B cell (primary cell): ENCODE measurements around the gene U2AF2. TPM values are rescaled to one million over a fixed set of nuclear protein-coding genes. Genes with fewer than 3 reads are reported as not detected.
A peak's percentile ranks its signal among the peaks of the same experiment; 100 is the strongest.

Source experiments
- ATAC-seq: fragments of 200-7000 bp; cut with Tn5 transposase; one replicate; pipeline ENCODE4 v1.10.0; 2021; ENCODE audit warnings: low read depth, mild to moderate bottlenecking, moderate number of reproducible peaks, moderate library complexity
- CTCF ChIA-PET: fragments of 350-600 bp; sonication (Branson Sonifier 250); formaldehyde crosslinking; loops from one replicate; lab custom pipeline; 2021; ENCODE audit warnings: antibody characterized with exemption, inconsistent platforms; lab: Charles Lee
- POLR2A ChIA-PET: fragments of 350-600 bp; sonication (Branson Sonifier 250); formaldehyde crosslinking; loops from one replicate; lab custom pipeline; 2021; ENCODE audit warnings: antibody characterized with exemption; lab: Charles Lee
- DNase-seq: peaks from one replicate; pipeline ENCODE4 v3.0.0; 2013
- H2AFZ ChIP-seq: 2 replicates; pipeline ENCODE4 v1.6.1; 2012; ENCODE audit warnings: mild to moderate bottlenecking, low read depth, low read length; ENCODE audit not compliant: insufficient read depth, poor library complexity, severe bottlenecking
- H3K27ac ChIP-seq, 2 donors: 1 replicate in 1 of 2; 2 replicates in 1 of 2; pipeline ENCODE4 v1.5.1; 2012 to 2013; ENCODE audit warnings: low read length in 2 of 2, mild to moderate bottlenecking in 2 of 2, moderate library complexity in 1 of 2
- H3K27me3 ChIP-seq, 4 experiments: fragments of 200-600 bp in 1 of 4; sonication (generic) in 1 of 4; replicated peaks in 1 of 4; 1 replicate in 2 of 4; 2 replicates in 2 of 4; pipeline versions ENCODE4 v1.6.1 to v1.7.0; 2013 to 2016; ENCODE audit warnings: low read length in 3 of 4, mild to moderate bottlenecking in 2 of 4, mixed read lengths in 1 of 4, moderate library complexity in 1 of 4; ENCODE audit not compliant: insufficient read depth in 4 of 4, control insufficient read depth in 3 of 4; ENCODE audit errors: control extremely low read depth in 1 of 4
- H3K36me3 ChIP-seq, 2 experiments: replicated peaks in 1 of 2; 1 replicate in 1 of 2; 2 replicates in 1 of 2; pipeline versions ENCODE4 v1.6.1 to v1.7.1; 2013; ENCODE audit warnings: low read length in 1 of 2; ENCODE audit not compliant: insufficient read depth in 2 of 2, control insufficient read depth in 1 of 2; ENCODE audit errors: control extremely low read depth in 1 of 2, extremely low read depth in 1 of 2
- H3K4me1 ChIP-seq, 2 donors: fragments of 200-600 bp in 1 of 2; sonication (generic) in 1 of 2; 1 replicate in 1 of 2; 2 replicates in 1 of 2; pipeline versions ENCODE4 v1.5.1 to v1.6.1; 2013 to 2017; ENCODE audit warnings: low read length in 2 of 2; ENCODE audit not compliant: control insufficient read depth in 2 of 2, insufficient read depth in 2 of 2
- H3K4me2 ChIP-seq: replicated peaks from 2 replicates; pipeline ENCODE3; 2012; ENCODE audit warnings: mild to moderate bottlenecking, low read depth, low read length; ENCODE audit not compliant: poor library complexity, severe bottlenecking
- H3K4me3 ChIP-seq, 5 experiments: fragments of 200-600 bp in 1 of 5; sonication (generic) in 1 of 5; 1 replicate in 3 of 5; 2 replicates in 2 of 5; pipeline versions ENCODE4 v1.5.1 to v1.7.0; 2011 to 2016; ENCODE audit warnings: low read length in 4 of 5, mild to moderate bottlenecking in 4 of 5, low read depth in 2 of 5, control low read depth in 1 of 5, moderate library complexity in 1 of 5; ENCODE audit not compliant: insufficient read depth in 1 of 5; ENCODE audit errors: control extremely low read depth in 1 of 5, extremely low read depth in 1 of 5
- H3K79me2 ChIP-seq: fragments of 200-600 bp; sonication (generic); one replicate; pipeline ENCODE4 v1.6.0; 2016; ENCODE audit warnings: low read length; ENCODE audit not compliant: control insufficient read depth, insufficient read depth
- H3K9ac ChIP-seq: fragments of 200-600 bp; sonication (generic); 2 replicates; pipeline ENCODE4 v1.6.1; 2017; ENCODE audit warnings: mild to moderate bottlenecking, low read length, moderate library complexity
- H3K9me3 ChIP-seq, 3 donors: one replicate each; pipeline versions ENCODE4 v1.6.1 to v1.7.1; 2013; ENCODE audit warnings: low read length in 2 of 3; ENCODE audit not compliant: control insufficient read depth in 2 of 3, insufficient read depth in 1 of 3; ENCODE audit errors: control extremely low read depth in 1 of 3
- H4K20me1 ChIP-seq: 2 replicates; pipeline ENCODE4 v1.6.0; 2012; ENCODE audit warnings: mild to moderate bottlenecking, low read length; ENCODE audit not compliant: insufficient read depth, control insufficient read depth, poor library complexity, severe bottlenecking
- H3K27ac Mint-ChIP-seq: one replicate; pipeline ENCODE4 v1.8.0; 2021; ENCODE audit warnings: mixed read lengths
- H3K27me3 Mint-ChIP-seq: one replicate; pipeline ENCODE4 v1.8.0; 2021; ENCODE audit warnings: mixed read lengths
- H3K4me1 Mint-ChIP-seq: one replicate; pipeline ENCODE4 v1.8.0; 2021; ENCODE audit warnings: mixed read lengths
- H3K4me3 Mint-ChIP-seq: one replicate; pipeline ENCODE4 v1.8.0; 2021; ENCODE audit warnings: mixed read lengths
- H3K9me3 Mint-ChIP-seq: one replicate; pipeline ENCODE4 v1.8.0; 2022; ENCODE audit warnings: mixed read lengths; ENCODE audit not compliant: insufficient read depth
- EZH2 ChIP-seq: IDR thresholded peaks from 2 replicates; pipeline ENCODE4 v1.6.1; 2012; ENCODE audit warnings: borderline replicate concordance, low read depth, mild to moderate bottlenecking, moderate library complexity, low read length; ENCODE audit not compliant: insufficient read depth, poor library complexity, severe bottlenecking
- WGBS: methylation state at CpG from one replicate; pipeline ENCODE4 v1.1.5; 2013; ENCODE audit warnings: missing lambda C conversion rate; ENCODE audit not compliant: insufficient coverage; 5-methylcytosine and 5-hydroxymethylcytosine counted together
- intact Hi-C: fragments of 100-400 bp; cut with micrococcal nuclease; formaldehyde crosslinking; loops from one replicate; pipeline ENCODE4 v1.10.0; 2022
- polyA plus RNA-seq: library from polyadenylated mRNA; depleted of rRNA; stranded (reverse); fragments of >200 nt; gene quantifications from 2 replicates; pipeline ENCODE4 v1.2.3, GENCODE V29; 2012
- total RNA-seq, 2 donors: library from RNA; stranded (reverse); fragments of 120-200 nt in 1 of 2; gene quantifications; 1 replicate in 1 of 2; 2 replicates in 1 of 2; pipeline versions ENCODE4 v1.2.3 to v1.2.4, GENCODE V29; 2013 to 2022
- TF ChIP-seq, protein P1 (sequence below): fragments of 200-600 bp; IDR thresholded peaks from one replicate; pipeline ENCODE4 v1.8.0; 2022; ENCODE audit warnings: antibody characterized with exemption, mild to moderate bottlenecking

Gene U2AF2
- total and polyA plus RNA-seq, 2 donors (not counting 1 experiment from before 2014, with no cell fraction given), result 275 to 300 TPM

DNA sequence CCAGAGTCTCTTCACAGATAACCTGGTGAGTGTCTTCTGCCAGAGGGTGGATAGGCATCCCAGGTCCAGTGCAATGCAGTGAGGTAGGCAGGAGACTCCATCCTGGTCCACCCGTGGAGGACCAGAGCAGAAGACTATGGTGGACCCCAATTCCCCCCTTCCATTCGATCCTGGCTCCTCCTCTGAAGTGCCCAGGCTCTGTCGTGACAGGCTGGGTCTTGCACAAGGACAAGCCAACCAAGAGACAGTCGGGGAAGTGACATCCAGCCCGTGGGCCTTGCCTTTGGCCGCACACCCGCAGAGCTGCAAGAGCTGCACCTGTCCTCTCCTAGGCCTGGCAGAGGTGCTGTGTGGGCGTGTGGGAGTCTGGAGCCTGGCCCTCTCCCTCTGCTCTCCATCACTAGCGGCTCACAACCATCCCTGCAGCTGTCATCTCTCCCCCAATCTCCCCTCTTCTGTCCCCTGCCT is 33.6 kb upstream of the U2AF2 start:
- DNase-seq (no peak), ATAC-seq (no peak)
- Histone ChIP-seq H3K79me2 (peaks cover 20% of the 10 kb centered on the region), H4K20me1 (peaks cover 14% of the 10 kb centered on the region), H3K27me3 (no peaks in the 10 kb centered on the region), H3K4me2 (no peak overlapping the region), H3K36me3 (peaks cover 0 to 17% of the 10 kb centered on the region in 2 experiments), H2AFZ (no peak overlapping the region), H3K27ac (no peak overlapping the region), H3K4me1 (peaks cover 10 to 14% of the 10 kb centered on the region in 2 donors), H3K9ac (no peak overlapping the region), H3K9me3 (no peaks in the 10 kb centered on the region), H3K4me3 (no peak overlapping the region)
- ChIA-PET POLR2A (no interaction called here), CTCF (interaction anchor here (1.4 kb wide), 1 partner anchor 15 kb away, joined by 10 read pairs; the partner anchor contains the start of gene ZNF865)
- no peak for TF ChIP-seq EZH2
- TF ChIP-seq, protein P1, sequence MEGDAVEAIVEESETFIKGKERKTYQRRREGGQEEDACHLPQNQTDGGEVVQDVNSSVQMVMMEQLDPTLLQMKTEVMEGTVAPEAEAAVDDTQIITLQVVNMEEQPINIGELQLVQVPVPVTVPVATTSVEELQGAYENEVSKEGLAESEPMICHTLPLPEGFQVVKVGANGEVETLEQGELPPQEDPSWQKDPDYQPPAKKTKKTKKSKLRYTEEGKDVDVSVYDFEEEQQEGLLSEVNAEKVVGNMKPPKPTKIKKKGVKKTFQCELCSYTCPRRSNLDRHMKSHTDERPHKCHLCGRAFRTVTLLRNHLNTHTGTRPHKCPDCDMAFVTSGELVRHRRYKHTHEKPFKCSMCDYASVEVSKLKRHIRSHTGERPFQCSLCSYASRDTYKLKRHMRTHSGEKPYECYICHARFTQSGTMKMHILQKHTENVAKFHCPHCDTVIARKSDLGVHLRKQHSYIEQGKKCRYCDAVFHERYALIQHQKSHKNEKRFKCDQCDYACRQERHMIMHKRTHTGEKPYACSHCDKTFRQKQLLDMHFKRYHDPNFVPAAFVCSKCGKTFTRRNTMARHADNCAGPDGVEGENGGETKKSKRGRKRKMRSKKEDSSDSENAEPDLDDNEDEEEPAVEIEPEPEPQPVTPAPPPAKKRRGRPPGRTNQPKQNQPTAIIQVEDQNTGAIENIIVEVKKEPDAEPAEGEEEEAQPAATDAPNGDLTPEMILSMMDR, result no peak
- no peak overlapping the region for H3K27ac Mint-ChIP-seq
- intact Hi-C loops, result loop anchor here (5.0 to 10.0 kb wide), 2 partner anchors 214 to 524 kb away; partner anchors contain the start of genes UBE2S and ZNF444
- H3K9me3 Mint-ChIP-seq, result no peaks in the 10 kb centered on the region
- no peaks in the 10 kb centered on the region for H3K27me3 Mint-ChIP-seq
- H3K4me1 Mint-ChIP-seq, result peaks cover 18% of the 10 kb centered on the region
- no peak overlapping the region for H3K4me3 Mint-ChIP-seq
- WGBS, result 98% methylated on average over 7 of the region's 9 CpGs

DNA sequence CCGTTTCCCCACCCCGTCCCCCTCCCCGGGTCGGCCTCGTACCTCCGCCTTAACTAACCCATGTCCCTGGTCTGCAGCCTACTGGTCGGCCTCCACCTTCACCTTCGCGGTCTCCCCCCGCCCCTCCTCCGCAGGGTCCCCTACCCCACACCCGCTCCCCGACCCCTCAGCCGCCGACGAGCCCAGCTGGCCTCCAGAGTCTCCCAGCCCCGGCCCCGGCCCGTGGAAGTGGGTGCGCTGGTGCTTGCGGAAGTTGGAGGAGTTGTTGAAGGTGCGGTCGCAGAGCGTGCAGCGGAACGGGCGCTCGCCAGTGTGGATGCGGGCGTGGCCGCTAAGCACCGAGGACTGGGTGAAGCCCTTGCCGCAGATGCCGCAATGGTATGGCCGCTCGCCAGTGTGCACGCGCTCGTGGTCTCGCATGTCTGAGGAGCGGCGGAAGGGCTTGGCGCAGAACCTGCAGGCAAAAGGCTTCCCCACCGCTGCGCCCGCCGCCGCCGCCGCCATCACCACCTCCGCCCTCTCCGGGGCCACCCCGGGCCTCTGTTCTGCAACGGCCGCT is 33.1 kb upstream of the U2AF2 start:
- Histone ChIP-seq H3K36me3 (peaks cover 0 to 14% of the 10 kb centered on the region in 2 experiments), H3K27ac (no peak overlapping the region), H3K9me3 (no peaks in the 10 kb centered on the region), H3K4me1 (peaks cover 10 to 14% of the 10 kb centered on the region in 2 donors), H3K4me3 (no peak overlapping the region), H3K27me3 (no peaks in the 10 kb centered on the region), H3K9ac (no peak overlapping the region), H3K79me2 (peaks cover 15% of the 10 kb centered on the region), H2AFZ (no peak overlapping the region), H4K20me1 (peaks cover 9% of the 10 kb centered on the region), H3K4me2 (no peak overlapping the region)
- Mint-ChIP-seq H3K4me1 (peaks cover 18% of the 10 kb centered on the region), H3K27me3 (no peaks in the 10 kb centered on the region), H3K9me3 (no peaks in the 10 kb centered on the region), H3K4me3 (no peak overlapping the region), H3K27ac (no peak overlapping the region)
- intact Hi-C loops, result loop anchor here (5.0 to 10.0 kb wide), 2 partner anchors 214 to 523 kb away; partner anchors contain the start of genes UBE2S and ZNF444
- CTCF ChIA-PET, result no interaction called here
- 97% methylated on average over 47 of the region's 55 CpGs for WGBS
- TF ChIP-seq, protein P1, result no peak
- no peak for TF ChIP-seq EZH2
- POLR2A ChIA-PET, result interaction anchor here (0.5 kb wide), 1 partner anchor 17 kb away, joined by 3 read pairs; no protein-coding TSS in a partner anchor
- DNase-seq, result peak; percentile 27
- no peak for ATAC-seq
